BLaER1 treated with 17β-estradiol and CSF1 and Interleukin-3, amounts not matched to agents 10 nM and 100 nM (cell line): ENCODE measurements around the gene PCID2.

Experiments used
- H3K27ac ChIP-seq, 11 experiments: shearing (Covaris generic); formaldehyde crosslinking; 2 replicates each; pipeline ENCODE4 v1.8.1; 2022
- H3K27me3 ChIP-seq, 11 experiments: shearing (Covaris generic); formaldehyde crosslinking; 2 replicates each; pipeline ENCODE4 v1.8.1; 2022
- H3K36me3 ChIP-seq, 11 experiments: shearing (Covaris generic); formaldehyde crosslinking; 2 replicates each; pipeline ENCODE4 v1.8.1; 2022
- H3K4me1 ChIP-seq, 10 experiments: shearing (Covaris generic); formaldehyde crosslinking; 2 replicates each; pipeline ENCODE4 v1.8.1; 2022
- H3K4me2 ChIP-seq, 11 experiments: shearing (Covaris generic); formaldehyde crosslinking; 2 replicates each; pipeline ENCODE4 v1.8.1; 2022
- H3K4me3 ChIP-seq, 10 experiments: shearing (Covaris generic); formaldehyde crosslinking; 2 replicates each; pipeline ENCODE4 v1.8.1; 2022
- H3K9ac ChIP-seq, 11 experiments: shearing (Covaris generic); formaldehyde crosslinking; 2 replicates each; pipeline ENCODE4 v1.8.1; 2022
- H3K9me3 ChIP-seq, 11 experiments: shearing (Covaris generic); formaldehyde crosslinking; replicated peaks in 1 of 11; 2 replicates each; pipeline ENCODE4 v1.8.1; 2022
- H4K20me1 ChIP-seq, 11 experiments: shearing (Covaris generic); formaldehyde crosslinking; 2 replicates each; pipeline ENCODE4 v1.8.1; 2022
- Cebpa-rat ChIP-seq, 11 experiments: shearing (Covaris generic); IDR thresholded peaks; 2 replicates each; pipeline ENCODE4 v1.8.1; 2022

Gene PCID2

GRCh38 chr13:113155982-113156655, 52.4 kb downstream of the PCID2 start:
- H3K27me3 ChIP-seq = peaks cover 11 to 40% (median 33%) of the 10 kb centered on the region in 11 experiments
- H3K36me3 ChIP-seq = no peaks in the 10 kb centered on the region
- no peak overlapping the region for H3K4me2 ChIP-seq
- H3K4me3 ChIP-seq = no peak overlapping the region
- peaks cover 6 to 15% (median 9%) of the 10 kb centered on the region in 11 experiments; a peak in 20 of 22 replicates for H3K9me3 ChIP-seq
- peaks cover 17 to 38% (median 24%) of the 10 kb centered on the region in 10 experiments for H3K4me1 ChIP-seq
- no peak overlapping the region for H3K9ac ChIP-seq
- no peak for TF ChIP-seq Cebpa-rat (IDR thresholded peaks at IDR 0.05)
- H3K27ac ChIP-seq = no peak overlapping the region
- peaks cover 0 to 3% (median 0%) of the 10 kb centered on the region in 11 experiments; a peak in 2 of 22 replicates for H4K20me1 ChIP-seq

GRCh38 chr13:113155201-113155600, 53.3 kb downstream of the PCID2 start:
- Histone ChIP-seq H3K4me1 (peaks cover 17 to 37% (median 22%) of the 10 kb centered on the region in 10 experiments), H4K20me1 (no peaks in the 10 kb centered on the region; a peak in 1 of 22 replicates), H3K36me3 (no peaks in the 10 kb centered on the region), H3K4me3 (no peak overlapping the region), H3K9me3 (peaks cover 6 to 15% (median 9%) of the 10 kb centered on the region in 11 experiments; a peak in 20 of 22 replicates), H3K4me2 (peak overlapping the region; percentile 70 to 90 (median 85); a peak in 18 of 22 replicates), H3K9ac (no peak overlapping the region), H3K27ac (peak overlapping the region in 1 of 11 experiments; percentile 46; a peak in 1 of 22 replicates), H3K27me3 (peaks cover 2 to 34% (median 24%) of the 10 kb centered on the region in 11 experiments; a peak in 19 of 22 replicates)
- TF ChIP-seq Cebpa-rat (IDR thresholded peaks at IDR 0.05) = no peak

GRCh38 chr13:113153810-113154748, 54.4 kb downstream of the PCID2 start:
- peak overlapping the region; percentile 43 to 68 (median 52) for H3K4me3 ChIP-seq
- H3K9ac ChIP-seq = peak overlapping the region; percentile 32 to 78 (median 72); a peak in 21 of 22 replicates
- H4K20me1 ChIP-seq = no peaks in the 10 kb centered on the region; a peak in 1 of 22 replicates
- peaks cover 17 to 37% (median 22%) of the 10 kb centered on the region in 10 experiments for H3K4me1 ChIP-seq
- peak overlapping the region; percentile 80 to 96 (median 90) for H3K4me2 ChIP-seq
- no peak for TF ChIP-seq Cebpa-rat (IDR thresholded peaks at IDR 0.05)
- no peaks in the 10 kb centered on the region for H3K36me3 ChIP-seq
- H3K27me3 ChIP-seq = peaks cover 0 to 26% (median 20%) of the 10 kb centered on the region in 11 experiments; a peak in 17 of 22 replicates
- H3K9me3 ChIP-seq = peaks cover 6 to 15% (median 9%) of the 10 kb centered on the region in 11 experiments; a peak in 20 of 22 replicates
- peak overlapping the region; percentile 40 to 81 (median 71); a peak in 21 of 22 replicates for H3K27ac ChIP-seq

- H3K4me3 ChIP-seq = peak overlapping the region; percentile 42 to 60 (median 48)
- peaks cover 17 to 37% (median 22%) of the 10 kb centered on the region in 10 experiments for H3K4me1 ChIP-seq
- H3K4me2 ChIP-seq = peak overlapping the region; percentile 80 to 96 (median 89)
- peaks cover 0 to 26% (median 20%) of the 10 kb centered on the region in 11 experiments; a peak in 17 of 22 replicates for H3K27me3 ChIP-seq
- H4K20me1 ChIP-seq = no peaks in the 10 kb centered on the region; a peak in 1 of 22 replicates
- peaks cover 6 to 15% (median 9%) of the 10 kb centered on the region in 11 experiments; a peak in 20 of 22 replicates for H3K9me3 ChIP-seq
- peak overlapping the region; percentile 40 to 81 (median 69); a peak in 21 of 22 replicates for H3K27ac ChIP-seq
- peak overlapping the region; percentile 32 to 78 (median 72); a peak in 21 of 22 replicates for H3K9ac ChIP-seq
- TF ChIP-seq Cebpa-rat (IDR thresholded peaks at IDR 0.05) = no peak
- no peaks in the 10 kb centered on the region for H3K36me3 ChIP-seq
Observed at GRCh38 chr13:113152984-113153809, 55.3 kb downstream of the PCID2 start.

DNA sequence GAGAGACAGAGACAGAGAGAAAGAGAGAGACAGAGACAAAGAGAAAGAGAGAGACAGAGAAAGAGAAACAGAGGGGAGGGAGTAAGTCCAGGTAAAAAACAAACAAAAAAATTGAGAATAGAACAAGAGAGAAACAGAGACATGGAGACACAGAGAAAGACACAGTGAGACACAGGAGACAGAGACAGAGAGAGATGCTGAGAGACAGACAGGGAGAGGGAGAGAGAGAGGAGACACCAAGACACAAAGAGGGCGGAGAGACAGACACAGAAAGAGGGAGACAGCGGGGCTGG, 55.8 kb downstream of the PCID2 start:
- Histone ChIP-seq H3K4me2 (peak overlapping the region in 10 of 11 experiments; percentile 80 to 93 (median 88); a peak in 20 of 22 replicates), H3K27ac (peak overlapping the region in 2 of 11 experiments; percentile 79 to 81; a peak in 2 of 22 replicates), H3K9ac (peak overlapping the region in 2 of 11 experiments; percentile 5 to 72; a peak in 1 of 22 replicates), H3K4me1 (peaks cover 17 to 37% (median 22%) of the 10 kb centered on the region in 10 experiments), H3K36me3 (no peaks in the 10 kb centered on the region), H3K4me3 (peak overlapping the region in 1 of 10 experiments; percentile 42; a peak in 1 of 20 replicates), H3K9me3 (peaks cover 6 to 15% (median 9%) of the 10 kb centered on the region in 11 experiments; a peak in 20 of 22 replicates), H4K20me1 (no peaks in the 10 kb centered on the region; a peak in 1 of 22 replicates), H3K27me3 (peaks cover 0 to 26% (median 20%) of the 10 kb centered on the region in 11 experiments; a peak in 17 of 22 replicates)
- TF ChIP-seq Cebpa-rat (IDR thresholded peaks at IDR 0.05) = no peak

- peak overlapping the region in 5 of 11 experiments; percentile 84 to 90 (median 88); a peak in 9 of 22 replicates for H3K4me2 ChIP-seq
- 0 out of 20 replicates have a peak overlapping the region, but pooled peaks of 1 of the 10 experiments have one; percentile 9 for H3K4me3 ChIP-seq
- H3K27ac ChIP-seq = peak overlapping the region in 2 of 11 experiments; percentile 79 to 81; a peak in 3 of 22 replicates
- H3K4me1 ChIP-seq = peaks cover 17 to 37% (median 22%) of the 10 kb centered on the region in 10 experiments
- H3K9ac ChIP-seq = peak overlapping the region in 2 of 11 experiments; percentile 5 to 72; a peak in 1 of 22 replicates
- TF ChIP-seq Cebpa-rat (IDR thresholded peaks at IDR 0.05) = no peak
- H3K27me3 ChIP-seq = peaks cover 0 to 26% (median 20%) of the 10 kb centered on the region in 11 experiments; a peak in 17 of 22 replicates
- H4K20me1 ChIP-seq = no peaks in the 10 kb centered on the region; a peak in 1 of 22 replicates
- H3K36me3 ChIP-seq = no peaks in the 10 kb centered on the region
- H3K9me3 ChIP-seq = peaks cover 6 to 15% (median 9%) of the 10 kb centered on the region in 11 experiments; a peak in 20 of 22 replicates
Observed at GRCh38 chr13:113151745-113152690, 56.5 kb downstream of the PCID2 start.
